ENCODE measurements around the gene HRC.
"Not testable (repeated sequence)": the region's sequence is repeated elsewhere in the genome, so short reads cannot be mapped to it uniquely, and the experiment has no call there.

Gene HRC

GRCh38 chr19:49133621-49134454 is 21.4 kb downstream of the HRC start:
- no peak for DNase-seq (ENCODE audit: low read depth)

- no peak for DNase-seq (ENCODE audit: low read depth)
Measured at GRCh38 chr19:49132974-49133609, 22.1 kb downstream of the HRC start.

- no peak for DNase-seq (ENCODE audit: low read depth)
Measured at GRCh38 chr19:49130325-49130724, 24.9 kb downstream of the HRC start.

GRCh38 chr19:49129238-49129583 is 26.0 kb downstream of the HRC start:
- no peak for DNase-seq (ENCODE audit: low read depth)

- DNase-seq (ENCODE audit: low read depth): no peak
Measured at GRCh38 chr19:49128545-49129237, 26.5 kb downstream of the HRC start.

GRCh38 chr19:49127674-49128544 is 27.3 kb downstream of the HRC start:
- peak; percentile 86 for DNase-seq (ENCODE audit: low read depth)

- DNase-seq (ENCODE audit: low read depth): not testable (repeated sequence)
Measured at GRCh38 chr19:49127225-49127624, 28.0 kb downstream of the HRC start.

GRCh38 chr19:49126575-49126974 is 28.6 kb downstream of the HRC start:
- no peak for DNase-seq (ENCODE audit: low read depth)

- no peak for DNase-seq (ENCODE audit: low read depth)
Measured at GRCh38 chr19:49125025-49125731, 30.0 kb downstream of the HRC start.

GRCh38 chr19:49123285-49123684 is 31.9 kb downstream of the HRC start:
- not testable (repeated sequence) for DNase-seq (ENCODE audit: low read depth)

GRCh38 chr19:49121841-49122240 is 33.4 kb downstream of the HRC start:
- DNase-seq (ENCODE audit: low read depth): not testable (repeated sequence)

- no peak for DNase-seq (ENCODE audit: low read depth)
Measured at GRCh38 chr19:49120868-49121267, 34.3 kb downstream of the HRC start.

GRCh38 chr19:49120325-49120683 is 34.9 kb downstream of the HRC start:
- no peak for DNase-seq (ENCODE audit: low read depth)

- DNase-seq (ENCODE audit: low read depth): no peak
Measured at GRCh38 chr19:49119411-49120324, 35.5 kb downstream of the HRC start, which contains the start of gene PPFIA3. TSS of gene PPFIA3 (plus strand) at chr19:49119544. CDS start at chr19:49127874, 8,330 bp downstream.

GRCh38 chr19:49118565-49119410 is 36.4 kb downstream of the HRC start, which contains the start of gene C19orf73:
TSS of gene C19orf73 (minus strand) at chr19:49119143. CDS start at chr19:49119022, 121 bp downstream.
- DNase-seq (ENCODE audit: low read depth): peak; percentile 91

- no peak for DNase-seq (ENCODE audit: low read depth)
Measured at GRCh38 chr19:49117677-49118564, 37.3 kb downstream of the HRC start.

- no peak for DNase-seq (ENCODE audit: low read depth)
Measured at GRCh38 chr19:49116544-49116943, 38.7 kb downstream of the HRC start.

Data from activated gamma-delta T cell treated with anti-CD3 and anti-CD28 coated beads, Interleukin-2, amount 50 U/mL, for 16 hours (primary cell).